ENCODE results near the gene PTH2R.

PTH2R gene

DNA sequence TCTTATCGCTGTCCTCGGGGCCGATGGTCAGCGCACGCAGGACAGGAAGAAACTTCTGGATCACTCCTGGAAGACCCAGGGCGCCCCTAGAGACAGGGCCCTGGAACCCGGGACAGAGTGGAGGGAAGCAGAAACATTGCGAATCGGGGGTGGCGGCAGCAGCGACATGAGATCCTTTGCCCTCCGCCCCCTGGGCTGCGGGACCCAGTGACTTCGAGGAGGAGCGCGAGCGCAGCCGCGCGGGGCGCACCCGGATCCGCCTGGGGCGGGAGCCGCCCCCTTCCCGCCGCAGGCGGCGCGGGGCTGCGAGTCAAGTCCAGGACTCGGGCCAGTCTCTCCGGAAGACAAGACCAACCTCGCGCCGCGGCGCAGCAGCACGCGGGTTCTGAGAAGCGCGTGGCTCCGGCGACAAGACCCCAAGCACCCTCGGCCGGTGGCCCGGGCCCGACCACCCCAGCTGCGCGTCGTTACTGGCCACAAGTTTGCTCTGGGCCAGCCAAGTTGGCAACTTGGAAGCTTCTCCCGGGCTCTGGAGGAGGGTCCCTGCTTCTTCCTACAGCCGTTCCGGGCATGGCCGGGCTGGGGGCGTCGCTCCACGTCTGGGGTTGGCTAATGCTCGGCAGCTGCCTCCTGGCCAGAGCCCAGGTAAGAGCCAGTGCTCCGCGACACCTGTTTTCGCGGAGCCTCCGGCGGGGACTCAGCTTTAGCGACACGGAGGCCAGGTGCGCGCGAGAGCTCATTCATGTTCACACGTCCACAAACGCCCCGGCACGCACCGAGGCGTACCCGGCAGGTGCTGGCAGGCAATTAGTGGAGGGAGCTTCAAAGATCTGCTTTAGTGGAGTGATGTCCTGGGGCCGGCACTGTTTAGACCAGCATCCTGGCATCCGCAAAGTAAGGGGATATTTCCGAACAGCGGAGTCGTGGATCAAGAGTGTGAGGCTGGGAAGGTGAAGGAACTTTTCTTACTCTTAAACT is at the start of gene PTH2R:
Gene PTH2R, plus strand, starts transcription at position 319 of the 978 bp plus-strand sequence. Its CDS starts 252 bp downstream, at position 571.
- Mint-ChIP-seq H3K36me3 (ENCODE audit: insufficient read depth) (peaks cover 3% of the 10 kb centered on the region), H3K9me3 (no peaks in the 10 kb centered on the region), H3K4me3 (no peak within 1 kb of the TSS), H3K27me3 (peaks cover 91% of the 10 kb centered on the region), H3K27ac (ENCODE audit: low read depth) (no peak within 1 kb of the TSS), H3K4me1 (no peaks in the 10 kb centered on the region)
- ATAC-seq (replicated peaks; ENCODE audit: extremely low read depth, poor library complexity, severe bottlenecking) (no peak), DNase-seq (ENCODE audit: low spot score in 2 of 2) (no peak)

DNA sequence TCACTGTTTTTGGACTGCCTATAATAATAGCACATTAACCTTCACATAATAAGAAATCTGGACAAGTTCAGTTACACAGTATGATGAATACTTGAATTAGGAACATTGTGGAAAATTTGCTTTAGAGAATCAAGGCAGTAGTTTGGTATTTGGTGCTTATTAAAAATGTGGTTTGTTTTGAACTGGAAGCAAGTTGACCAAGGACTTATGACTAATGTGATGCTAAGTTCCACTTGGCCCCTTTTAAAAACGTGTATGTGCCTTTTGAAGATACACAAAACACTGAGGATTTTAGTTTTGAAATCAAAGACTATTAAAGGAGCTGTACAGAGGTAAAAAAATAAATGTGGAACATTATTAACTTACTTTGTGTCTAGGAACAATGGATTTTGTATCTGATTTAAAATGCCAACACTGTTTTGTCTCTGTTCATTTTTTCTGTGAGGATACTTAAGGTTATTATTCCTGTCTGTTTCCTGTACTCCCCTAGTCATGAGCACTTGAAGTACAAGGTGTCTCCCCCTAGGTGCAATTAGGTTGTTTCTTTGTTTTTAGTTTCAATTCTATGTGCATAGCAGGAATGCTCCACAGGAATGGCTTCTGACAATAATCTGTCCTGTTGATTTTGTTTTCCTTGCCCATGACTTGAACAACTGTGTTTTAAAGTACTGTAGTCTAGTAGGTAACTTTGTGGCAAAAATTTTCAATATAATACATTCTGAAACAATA is 49.6 kb upstream of the PTH2R start:
- Mint-ChIP-seq H3K27me3 (no peaks in the 10 kb centered on the region), H3K9me3 (no peaks in the 10 kb centered on the region), H3K4me3 (no peak overlapping the region), H3K4me1 (no peaks in the 10 kb centered on the region), H3K27ac (ENCODE audit: low read depth) (peak overlapping the region; percentile 38), H3K36me3 (ENCODE audit: insufficient read depth) (peaks cover 41% of the 10 kb centered on the region)
- DNase-seq (ENCODE audit: low spot score in 2 of 2) (no peak), ATAC-seq (replicated peaks; ENCODE audit: extremely low read depth, poor library complexity, severe bottlenecking) (no peak)

DNA sequence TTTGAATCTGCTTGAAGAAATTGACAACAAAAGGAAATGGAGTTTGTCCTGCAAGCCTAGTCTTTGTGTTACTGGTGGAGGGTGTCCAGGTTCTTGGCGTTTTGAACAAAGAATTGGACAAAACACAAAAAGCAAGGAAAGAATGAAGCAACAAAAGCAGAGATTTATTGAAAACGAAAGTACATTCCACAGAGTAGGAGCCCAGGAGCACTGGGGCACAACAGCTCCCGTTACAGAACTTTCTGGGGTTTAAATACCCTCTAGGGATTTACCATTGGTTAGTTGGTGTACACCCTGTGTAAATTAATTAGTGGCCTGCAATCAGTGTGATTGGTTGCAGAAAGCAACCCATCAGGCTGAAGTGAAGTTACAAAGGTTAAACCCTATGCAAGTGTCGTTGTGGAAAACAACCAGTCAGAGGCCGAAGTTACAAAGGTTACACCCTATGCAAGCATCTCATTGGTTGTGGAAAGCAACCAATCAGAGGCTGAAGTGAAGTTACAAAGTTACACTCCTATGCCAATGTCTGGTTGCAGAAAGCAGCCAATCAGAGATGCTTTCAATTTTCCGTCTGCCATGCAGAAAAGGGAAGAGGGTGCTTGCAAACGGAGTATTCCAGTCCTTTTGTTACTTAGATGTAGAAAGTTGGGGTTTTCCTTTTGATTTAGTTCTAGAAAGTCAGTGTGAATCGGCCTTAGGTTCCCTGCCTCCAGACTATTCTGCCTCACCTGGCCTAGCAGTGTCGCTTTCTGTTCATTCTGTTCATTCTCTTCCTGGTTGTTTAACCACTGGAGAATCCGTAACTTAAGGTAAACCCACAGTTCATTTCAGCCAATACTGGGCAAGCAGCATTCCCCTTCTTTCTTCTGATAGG is 47.6 kb upstream of the PTH2R start:
- peaks cover 26% of the 10 kb centered on the region for H3K36me3 Mint-ChIP-seq (ENCODE audit: insufficient read depth)
- ATAC-seq (replicated peaks; ENCODE audit: extremely low read depth, poor library complexity, severe bottlenecking) (no peak), DNase-seq (ENCODE audit: low spot score in 2 of 2) (no peak)
- peaks cover 8% of the 10 kb centered on the region for H3K4me1 Mint-ChIP-seq
- H3K9me3 Mint-ChIP-seq, result no peaks in the 10 kb centered on the region
- no peaks in the 10 kb centered on the region for H3K27me3 Mint-ChIP-seq
- peak overlapping the region; percentile 63 for H3K27ac Mint-ChIP-seq (ENCODE audit: low read depth)
- H3K4me3 Mint-ChIP-seq, result peak overlapping the region; percentile 11

DNA sequence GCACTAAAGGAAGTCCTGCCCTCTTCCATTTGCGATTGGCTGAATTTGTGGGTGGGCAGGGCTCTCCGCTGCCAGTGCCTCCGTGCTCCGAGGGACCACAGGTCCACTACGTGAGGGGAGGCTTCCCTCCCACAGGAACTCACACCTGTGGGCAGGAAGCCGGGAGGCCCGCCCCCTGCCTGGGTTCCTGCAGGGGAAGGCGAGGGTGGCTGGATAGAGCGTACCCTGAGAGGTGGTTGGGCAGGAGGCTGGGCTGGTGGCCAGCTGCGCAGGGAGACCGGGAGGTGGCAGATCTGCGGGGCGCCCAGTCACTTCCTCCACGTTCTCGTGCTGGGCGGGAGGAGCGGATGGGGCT is 47.0 kb upstream of the PTH2R start:
- Mint-ChIP-seq H3K9me3 (no peaks in the 10 kb centered on the region), H3K27me3 (no peaks in the 10 kb centered on the region)
- no peak for DNase-seq (ENCODE audit: low spot score in 2 of 2)

DNA sequence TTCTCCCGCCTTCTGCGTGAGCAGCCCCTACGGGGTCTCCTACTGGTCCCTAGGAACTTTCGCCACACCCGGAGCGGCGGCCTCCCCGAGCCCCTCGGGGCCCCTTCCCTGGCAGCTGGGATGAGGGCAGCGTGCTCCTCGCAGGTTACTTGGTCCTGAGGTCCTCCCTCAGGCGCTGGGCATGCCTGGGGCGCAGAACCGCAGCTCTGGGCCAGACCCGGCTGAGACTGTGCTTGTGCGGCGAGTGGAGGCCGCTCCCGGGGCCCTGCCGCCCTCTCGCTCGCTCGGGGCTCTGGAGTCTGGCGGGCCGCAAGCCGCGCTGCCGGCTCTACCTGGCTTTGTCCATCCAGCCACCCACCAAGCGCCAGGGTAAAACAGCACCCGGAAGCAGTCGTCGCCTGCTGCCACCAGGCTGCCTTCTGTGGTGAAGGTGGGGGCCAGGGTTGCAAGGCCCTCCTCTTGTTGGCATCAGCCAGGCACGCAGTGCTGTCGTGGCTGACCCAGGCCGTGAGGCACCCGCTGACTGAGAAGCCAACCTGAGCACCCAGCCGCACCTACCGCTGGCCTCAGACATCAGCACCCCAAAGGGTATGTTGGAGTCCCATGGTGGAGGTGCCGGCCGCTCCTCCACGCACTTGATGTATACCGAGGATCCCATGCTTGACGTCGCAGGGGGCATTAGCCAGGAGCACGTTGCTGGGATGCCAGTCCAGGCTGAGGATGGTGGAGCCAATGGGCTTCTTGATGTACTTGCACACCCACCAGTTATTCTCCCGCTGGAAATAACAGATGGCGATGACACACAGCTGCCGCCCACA is 46.1 kb upstream of the PTH2R start:
- Mint-ChIP-seq H3K4me1 (peaks cover 12% of the 10 kb centered on the region), H3K9me3 (peaks cover 5% of the 10 kb centered on the region), H3K4me3 (no peak overlapping the region), H3K36me3 (ENCODE audit: insufficient read depth) (peaks cover 12% of the 10 kb centered on the region), H3K27ac (ENCODE audit: low read depth) (no peak overlapping the region), H3K27me3 (no peaks in the 10 kb centered on the region)
- ATAC-seq (replicated peaks; ENCODE audit: extremely low read depth, poor library complexity, severe bottlenecking) (no peak), DNase-seq (ENCODE audit: low spot score in 2 of 2) (no peak)

More for the DNA sequence above, 47.0 kb upstream of the PTH2R start:
- Mint-ChIP-seq H3K4me3 (peak overlapping the region; percentile 11), H3K4me1 (peaks cover 12% of the 10 kb centered on the region), H3K36me3 (ENCODE audit: insufficient read depth) (peaks cover 20% of the 10 kb centered on the region), H3K27ac (ENCODE audit: low read depth) (no peak overlapping the region)
- peak; percentile 40 for ATAC-seq (replicated peaks; ENCODE audit: extremely low read depth, poor library complexity, severe bottlenecking)

DNA sequence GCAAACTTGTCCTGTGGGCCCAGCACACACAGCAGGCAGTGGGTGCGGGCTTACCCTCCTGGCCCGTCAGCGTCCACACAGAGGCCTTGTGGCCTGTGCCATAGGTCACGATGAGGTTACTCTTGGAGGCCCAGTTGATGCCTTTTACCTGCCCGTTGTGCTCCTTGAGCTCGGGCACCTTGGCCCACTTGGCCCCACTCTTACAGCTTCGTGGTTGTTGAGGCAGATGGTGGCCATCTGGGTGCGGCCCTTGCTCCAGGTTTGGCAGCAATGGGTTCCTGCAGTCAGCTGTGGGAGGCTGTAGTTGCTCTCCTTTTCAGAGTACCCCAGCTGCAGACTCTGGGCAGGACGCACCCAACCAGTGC is 45.5 kb upstream of the PTH2R start:
- no peak overlapping the region for H3K4me3 Mint-ChIP-seq
- H3K9me3 Mint-ChIP-seq, result peaks cover 5% of the 10 kb centered on the region
- no peak for DNase-seq (ENCODE audit: low spot score in 2 of 2)
- H3K27me3 Mint-ChIP-seq, result no peaks in the 10 kb centered on the region
- H3K36me3 Mint-ChIP-seq (ENCODE audit: insufficient read depth), result peaks cover 8% of the 10 kb centered on the region
- H3K27ac Mint-ChIP-seq (ENCODE audit: low read depth), result no peak overlapping the region
- H3K4me1 Mint-ChIP-seq, result peaks cover 12% of the 10 kb centered on the region
- no peak for ATAC-seq (replicated peaks; ENCODE audit: extremely low read depth, poor library complexity, severe bottlenecking)

DNA sequence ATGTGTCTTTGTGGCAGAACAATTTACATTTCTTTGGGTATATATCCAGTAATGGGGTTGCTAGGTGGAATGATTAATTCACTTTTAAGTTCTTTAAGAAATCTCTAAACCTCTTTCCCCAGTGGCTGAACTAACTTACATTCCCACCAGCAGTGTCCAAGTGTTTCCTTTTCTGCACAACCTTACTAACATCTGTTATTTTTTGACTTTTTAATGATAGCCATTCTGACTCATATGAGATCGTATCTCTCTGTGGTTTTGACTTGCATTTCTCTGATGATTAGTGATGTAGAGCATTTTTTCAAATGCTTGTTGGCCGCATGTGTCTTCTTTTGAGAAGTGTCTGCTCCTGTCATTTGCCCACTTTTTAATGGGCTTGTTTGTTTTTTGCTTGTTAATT is 43.1 kb upstream of the PTH2R start:
- Mint-ChIP-seq H3K4me3 (no peak overlapping the region), H3K9me3 (peaks cover 5% of the 10 kb centered on the region), H3K36me3 (ENCODE audit: insufficient read depth) (no peaks in the 10 kb centered on the region), H3K27ac (ENCODE audit: low read depth) (no peak overlapping the region), H3K27me3 (no peaks in the 10 kb centered on the region), H3K4me1 (peaks cover 12% of the 10 kb centered on the region)
- DNase-seq (ENCODE audit: low spot score in 2 of 2) (no peak), ATAC-seq (replicated peaks; ENCODE audit: extremely low read depth, poor library complexity, severe bottlenecking) (no peak)

DNA sequence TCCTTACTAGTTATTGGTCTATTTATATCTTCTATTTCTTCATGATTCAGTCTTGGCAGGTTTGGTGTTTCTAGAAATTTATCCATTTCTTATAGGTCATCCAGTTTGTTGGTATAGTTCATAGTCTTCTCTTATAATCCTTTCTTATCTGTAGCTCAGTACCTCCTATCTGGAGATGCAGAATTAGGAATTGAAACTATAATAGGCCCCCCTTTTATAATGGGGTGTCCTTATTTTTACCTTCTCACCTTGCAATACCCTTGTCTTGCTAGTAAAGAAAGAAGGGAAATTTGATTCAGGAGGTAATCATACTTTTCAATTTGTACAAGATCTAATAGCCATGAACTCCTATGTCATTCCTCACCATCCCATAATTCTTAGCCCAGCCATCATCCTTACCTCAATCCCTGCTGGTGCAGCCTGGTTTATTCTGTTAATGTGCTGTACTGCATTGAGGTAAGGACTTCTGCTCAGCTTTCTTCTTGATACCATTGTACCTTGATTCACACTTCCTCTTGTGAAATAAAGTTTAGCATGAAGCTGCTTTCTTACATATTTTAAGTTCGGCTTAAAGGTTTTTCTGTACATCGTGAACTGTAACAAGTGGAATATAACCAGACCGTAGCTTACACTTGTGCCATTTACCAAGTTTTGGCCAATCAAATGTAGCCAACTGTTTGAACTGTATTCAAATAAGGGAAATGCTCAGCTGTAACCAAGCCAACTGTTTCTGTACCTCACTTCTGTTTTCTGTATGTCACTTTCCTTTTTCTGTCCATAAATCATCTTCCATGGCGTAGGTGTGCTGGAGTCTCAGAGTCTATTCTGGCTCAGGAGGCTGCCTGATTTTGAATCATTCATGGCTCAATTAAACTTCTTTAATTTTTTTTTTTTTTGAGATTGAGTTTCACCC is 40.1 kb upstream of the PTH2R start:
- H3K4me1 Mint-ChIP-seq, result peaks cover 12% of the 10 kb centered on the region
- H3K9me3 Mint-ChIP-seq, result peaks cover 5% of the 10 kb centered on the region
- no peaks in the 10 kb centered on the region for H3K27me3 Mint-ChIP-seq
- H3K4me3 Mint-ChIP-seq, result no peak overlapping the region
- no peaks in the 10 kb centered on the region for H3K36me3 Mint-ChIP-seq (ENCODE audit: insufficient read depth)
- DNase-seq (ENCODE audit: low spot score in 2 of 2) (no peak), ATAC-seq (replicated peaks; ENCODE audit: extremely low read depth, poor library complexity, severe bottlenecking) (no peak)
- H3K27ac Mint-ChIP-seq (ENCODE audit: low read depth), result no peak overlapping the region

DNA sequence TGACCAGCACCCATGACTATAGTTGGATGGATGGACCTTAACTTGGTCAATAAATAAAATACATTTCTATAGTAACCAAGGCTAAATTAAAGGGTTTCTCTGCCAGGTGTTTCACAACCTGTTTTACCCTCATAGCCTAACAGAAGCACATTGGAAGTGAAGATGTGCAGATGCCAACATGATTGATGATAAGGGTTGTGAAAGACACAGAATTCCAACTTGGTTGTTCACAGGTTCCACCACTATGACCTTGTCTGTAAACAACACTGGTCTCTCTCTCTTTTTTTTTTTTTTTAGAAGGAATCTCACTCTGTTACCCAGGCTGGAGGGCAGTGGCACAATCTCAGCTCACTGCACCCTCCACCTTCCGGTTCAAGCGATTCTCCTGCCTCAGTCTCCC is 37.5 kb upstream of the PTH2R start:
- Mint-ChIP-seq H3K27me3 (no peaks in the 10 kb centered on the region), H3K27ac (ENCODE audit: low read depth) (no peak overlapping the region), H3K4me3 (no peak overlapping the region), H3K9me3 (peaks cover 5% of the 10 kb centered on the region), H3K36me3 (ENCODE audit: insufficient read depth) (peaks cover 1% of the 10 kb centered on the region), H3K4me1 (peaks cover 4% of the 10 kb centered on the region)
- DNase-seq (ENCODE audit: low spot score in 2 of 2) (no peak), ATAC-seq (replicated peaks; ENCODE audit: extremely low read depth, poor library complexity, severe bottlenecking) (no peak)

GRCh38 chr2:208370881-208371633 is 35.5 kb upstream of the PTH2R start:
- H3K36me3 Mint-ChIP-seq (ENCODE audit: insufficient read depth), result peaks cover 3% of the 10 kb centered on the region
- no peak overlapping the region for H3K4me3 Mint-ChIP-seq
- no peak for DNase-seq (ENCODE audit: low spot score in 2 of 2)
- no peak for ATAC-seq (replicated peaks; ENCODE audit: extremely low read depth, poor library complexity, severe bottlenecking)
- no peak overlapping the region for H3K27ac Mint-ChIP-seq (ENCODE audit: low read depth)
- H3K27me3 Mint-ChIP-seq, result peaks cover 8% of the 10 kb centered on the region
- no peaks in the 10 kb centered on the region for H3K4me1 Mint-ChIP-seq
- H3K9me3 Mint-ChIP-seq, result no peaks in the 10 kb centered on the region

DNA sequence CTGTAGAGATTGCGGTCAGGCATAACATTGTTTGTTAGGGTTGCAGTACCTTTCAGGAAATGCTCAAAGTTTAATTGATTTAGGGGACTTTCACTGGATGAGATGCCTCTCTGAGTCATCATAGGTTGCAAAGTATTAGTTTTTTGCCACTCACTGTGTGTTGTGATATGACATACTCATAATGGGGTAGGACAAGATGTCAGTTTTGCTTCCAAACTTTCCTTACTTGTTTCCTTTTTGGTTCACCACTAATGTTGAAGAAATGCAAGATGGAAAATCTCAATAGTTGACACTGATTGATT is 35.0 kb upstream of the PTH2R start:
- Mint-ChIP-seq H3K27ac (ENCODE audit: low read depth) (no peak overlapping the region), H3K36me3 (ENCODE audit: insufficient read depth) (peaks cover 3% of the 10 kb centered on the region), H3K27me3 (peaks cover 8% of the 10 kb centered on the region), H3K9me3 (no peaks in the 10 kb centered on the region), H3K4me1 (no peaks in the 10 kb centered on the region), H3K4me3 (no peak overlapping the region)
- DNase-seq (ENCODE audit: low spot score in 2 of 2) (no peak), ATAC-seq (replicated peaks; ENCODE audit: extremely low read depth, poor library complexity, severe bottlenecking) (no peak)

All from central memory CD8-positive, alpha-beta T cell (primary cell).